Peyer's patch (tissue), 4 donors: ENCODE data around the gene RABGAP1.

ENCODE experiments used
- CTCF ChIP-seq, 6 experiments: fragments of 450-650 bp in 4 of 6; fragments of 200-600 bp in 2 of 6; sonication (generic) in 1 of 6; IDR thresholded peaks; one replicate each; pipeline ENCODE4 v1.5.1; 2017 to 2019; ENCODE audit warnings: antibody characterized with exemption in 6 of 6, mild to moderate bottlenecking in 3 of 6, moderate library complexity in 1 of 6
- POLR2A ChIP-seq, 2 donors: fragments of 450-650 bp; IDR thresholded peaks; one replicate each; pipeline ENCODE4 v1.5.1; 2017; ENCODE audit warnings: antibody characterized with exemption in 2 of 2, mild to moderate bottlenecking in 2 of 2, moderate library complexity in 2 of 2

- TF ChIP-seq CTCF (IDR thresholded peaks at IDR 0.05) (no peak), POLR2A (IDR thresholded peaks at IDR 0.05) (no peak)
Observed at GRCh38 chr9:122996586-122996985, 55.8 kb downstream of the RABGAP1 start.
